ENCODE data around the gene AFAP1L2. TPM values are rescaled to one million over a fixed set of nuclear protein-coding genes. Genes with fewer than 3 reads are reported as not detected.

Gene AFAP1L2
- total RNA-seq, 1 experiment from 2014 or later, result 170 TPM

GRCh38 chr10:114295393-114295792 is 108.9 kb downstream of the AFAP1L2 start:
- TSS peak; percentile 67 for BruUV-seq (replicated peaks)
- no peaks in the 10 kb centered on the region for H3K27me3 ChIP-seq (ENCODE audit: control insufficient read depth, insufficient read depth, low read length)
- ATAC-seq, result no peak
- H3K4me3 ChIP-seq (ENCODE audit: low read depth in 2 of 2, low read length in 2 of 2), result no peak overlapping the region
- peaks cover 41% of the 10 kb centered on the region for H3K36me3 ChIP-seq (ENCODE audit: control insufficient read depth, insufficient read depth, low read length)
- intact Hi-C loops (cut with micrococcal nuclease; ENCODE audit: unreplicated experiment) (no loop called here), in situ Hi-C loops (cut with HindIII; ENCODE audit: low pct_unique_long_range_greater_than_20kb, low sequenced_read_pairs) (no loop called here)
- TF ChIP-seq CTCF (IDR thresholded peaks at IDR 0.05) (no peak), TCF7L2 (IDR thresholded peaks at IDR 0.05; ENCODE audit: low read depth, low read length) (no peak), REST (IDR thresholded peaks at IDR 0.05; ENCODE audit: insufficient read depth in 1 of 2, low read depth in 2 of 2, low read length in 1 of 2) (no peak), POLR2AphosphoS5 (IDR thresholded peaks at IDR 0.05; ENCODE audit: low read depth, low read length) (no peak), SIN3A (IDR thresholded peaks at IDR 0.05; ENCODE audit: borderline replicate concordance, insufficient read depth, low read depth, low read length) (no peak)
- ChIA-PET POLR2A (no interaction called here), CTCF (no interaction called here)
- H3K9me3 ChIP-seq (ENCODE audit: control insufficient read depth, insufficient read depth, low read depth, low read length), result peaks cover 11% of the 10 kb centered on the region; the same call in 1 of the 2 replicates
- no peaks in the 10 kb centered on the region for H3K4me1 ChIP-seq (ENCODE audit: control insufficient read depth, insufficient read depth, low read length)
- H3K27ac ChIP-seq (ENCODE audit: low read length), result no peak overlapping the region
- DNase-seq (ENCODE audit: low read depth, low spot score), result no peak

- CTCF ChIA-PET, result no interaction called here
- peaks cover 40% of the 10 kb centered on the region for H3K36me3 ChIP-seq (ENCODE audit: control insufficient read depth, insufficient read depth, low read length)
- H3K9me3 ChIP-seq (ENCODE audit: control insufficient read depth, insufficient read depth, low read depth, low read length), result peaks cover 11% of the 10 kb centered on the region; the same call in 1 of the 2 replicates
- DNase-seq (ENCODE audit: low read depth, low spot score), result no peak
- no peak overlapping the region for H3K27ac ChIP-seq (ENCODE audit: low read length)
- no peak for ATAC-seq
- in situ Hi-C loops (cut with HindIII; ENCODE audit: low pct_unique_long_range_greater_than_20kb, low sequenced_read_pairs), result no loop called here
- POLR2A ChIA-PET, result no interaction called here
- H3K4me1 ChIP-seq (ENCODE audit: control insufficient read depth, insufficient read depth, low read length), result no peaks in the 10 kb centered on the region
- no TSS peak for BruUV-seq (replicated peaks)
- intact Hi-C loops (cut with micrococcal nuclease; ENCODE audit: unreplicated experiment), result no loop called here
- no peak for TF ChIP-seq CTCF (IDR thresholded peaks at IDR 0.05)
- no peak for TF ChIP-seq SIN3A (IDR thresholded peaks at IDR 0.05; ENCODE audit: borderline replicate concordance, insufficient read depth, low read depth, low read length)
- TF ChIP-seq TCF7L2 (IDR thresholded peaks at IDR 0.05; ENCODE audit: low read depth, low read length), result no peak
- TF ChIP-seq POLR2AphosphoS5 (IDR thresholded peaks at IDR 0.05; ENCODE audit: low read depth, low read length), result no peak
- TF ChIP-seq REST (IDR thresholded peaks at IDR 0.05; ENCODE audit: insufficient read depth in 1 of 2, low read depth in 2 of 2, low read length in 1 of 2), result no peak
- H3K27me3 ChIP-seq (ENCODE audit: control insufficient read depth, insufficient read depth, low read length), result no peaks in the 10 kb centered on the region
- no peak overlapping the region for H3K4me3 ChIP-seq (ENCODE audit: low read depth in 2 of 2, low read length in 2 of 2)
Measured at GRCh38 chr10:114294549-114294948, 109.8 kb downstream of the AFAP1L2 start.

Data from Panc1 (cell line).